CD4-positive, alpha-beta T cell treated with Interleukin-15 for 1 hour (primary cell): ENCODE data around the gene GLYATL3.

ENCODE experiments used
- DNase-seq: peaks from one replicate; pipeline ENCODE4 v3.0.0-alpha.2; 2020

GLYATL3 gene

GRCh38 chr6:49514571-49515484, 15.1 kb downstream of the GLYATL3 start:
- DNase-seq: no peak

DNA sequence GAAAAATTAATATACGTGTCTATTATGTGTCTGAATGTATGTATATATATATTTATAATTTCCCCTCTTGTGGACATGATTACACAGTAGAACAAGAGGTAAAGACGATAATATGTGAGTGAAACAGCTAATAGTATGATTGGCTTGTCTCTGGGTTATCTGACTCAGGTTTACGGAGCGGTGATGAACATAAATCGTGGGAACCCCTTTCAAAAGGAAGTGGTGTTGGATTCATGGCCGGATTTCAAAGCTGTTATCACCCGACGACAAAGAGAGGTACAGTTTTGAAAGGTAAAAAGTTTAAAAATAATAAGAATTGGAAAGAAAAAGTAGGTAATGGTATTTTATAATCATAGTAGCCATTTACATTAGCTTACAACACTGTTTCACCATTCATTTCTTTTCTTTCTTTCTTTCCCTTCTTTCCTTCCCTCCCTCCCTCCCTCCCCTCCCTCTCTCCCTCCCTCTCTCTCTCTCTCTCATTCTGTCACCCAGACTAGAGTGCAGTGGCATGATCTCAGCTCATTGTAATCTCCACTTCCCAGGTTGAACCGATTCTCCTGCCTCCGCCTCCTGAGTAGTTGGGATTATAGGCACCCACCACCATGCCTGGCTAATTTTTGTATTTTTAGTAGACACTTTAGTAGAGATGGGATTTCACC, 15.9 kb downstream of the GLYATL3 start:
- DNase-seq: no peak

DNA sequence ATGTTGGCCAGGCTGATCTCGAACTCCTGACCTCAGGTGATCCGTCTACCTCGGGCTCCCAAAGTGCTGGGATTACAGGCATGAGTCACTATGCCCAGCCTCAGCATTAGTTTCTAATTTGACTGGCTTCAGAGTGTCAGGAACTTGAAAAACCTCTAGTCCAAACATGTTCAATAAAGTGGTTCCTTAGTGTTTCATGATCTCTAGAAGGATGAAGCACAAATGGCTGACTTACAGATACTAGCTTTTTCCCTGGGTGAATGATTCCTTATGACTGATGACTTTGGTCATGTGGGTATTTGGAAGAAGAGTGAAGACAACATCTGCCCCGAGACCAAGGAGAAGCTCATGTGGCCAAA, 16.4 kb downstream of the GLYATL3 start:
- no peak for DNase-seq

DNA sequence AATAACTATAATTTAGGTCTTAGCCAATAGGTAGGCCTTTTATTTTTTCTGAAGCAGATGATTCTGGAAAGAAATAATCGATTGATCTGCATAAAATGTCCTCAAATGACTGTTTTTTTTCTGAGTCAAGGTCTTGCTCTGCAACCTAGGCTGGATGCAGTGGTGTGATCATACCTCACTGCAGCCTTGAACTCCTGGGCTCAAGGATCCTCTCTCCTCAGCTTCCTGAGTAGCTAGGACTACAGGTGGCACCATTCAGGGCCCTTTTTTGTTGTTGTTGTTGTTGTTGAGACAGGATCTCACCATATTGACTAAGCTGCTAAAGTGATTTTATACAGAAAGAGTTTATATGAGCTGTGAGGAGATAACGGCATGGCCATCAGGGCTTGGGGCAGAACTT, 18.2 kb downstream of the GLYATL3 start:
- DNase-seq: no peak

GRCh38 chr6:49519660-49520059, 19.9 kb downstream of the GLYATL3 start:
- no peak for DNase-seq

GRCh38 chr6:49522710-49523593, 23.2 kb downstream of the GLYATL3 start:
- DNase-seq: no peak

- DNase-seq: no peak
Measured at GRCh38 chr6:49523901-49524300, 24.2 kb downstream of the GLYATL3 start.

DNA sequence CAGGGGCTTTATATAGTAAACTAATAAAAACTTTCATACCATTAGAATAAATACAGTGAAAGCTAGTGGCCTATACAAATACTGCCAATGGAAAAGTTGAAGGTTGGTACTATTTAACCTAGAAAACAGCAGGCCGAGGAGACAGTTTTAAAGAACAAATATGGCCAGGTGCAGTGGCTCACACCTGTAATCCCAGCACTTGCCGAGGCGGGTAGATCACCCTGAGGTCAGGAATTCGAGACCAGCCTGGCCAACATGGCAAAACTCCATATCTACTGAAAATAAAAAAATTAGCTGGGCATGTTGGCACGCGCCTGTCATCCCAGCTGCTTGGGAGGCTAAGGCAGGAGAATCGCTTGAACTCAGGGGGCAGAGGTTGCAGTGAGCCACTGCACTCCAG, 24.8 kb downstream of the GLYATL3 start:
- DNase-seq: no peak

GRCh38 chr6:49526598-49526997, 26.9 kb downstream of the GLYATL3 start:
- no peak for DNase-seq

GRCh38 chr6:49527320-49527719, 27.6 kb downstream of the GLYATL3 start:
- no peak for DNase-seq

DNA sequence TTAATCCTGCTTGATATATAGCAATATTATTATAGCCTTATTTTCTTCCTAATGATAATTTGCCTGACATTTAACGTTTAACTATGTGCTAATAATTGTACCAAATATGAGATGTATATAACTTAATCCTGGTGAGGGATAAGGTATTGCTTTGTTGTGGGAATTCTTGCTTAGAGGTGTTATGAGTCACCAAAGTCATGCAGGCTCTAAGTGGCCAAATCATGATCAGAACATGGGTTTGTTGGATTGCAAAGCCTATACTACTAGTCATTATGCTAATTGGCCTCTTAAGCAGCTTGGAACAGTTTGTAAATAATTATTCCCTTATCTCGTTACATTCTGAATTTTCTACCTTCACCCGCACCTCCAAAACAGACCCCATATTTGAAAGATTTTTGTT, 28.8 kb downstream of the GLYATL3 start:
- DNase-seq: no peak

DNA sequence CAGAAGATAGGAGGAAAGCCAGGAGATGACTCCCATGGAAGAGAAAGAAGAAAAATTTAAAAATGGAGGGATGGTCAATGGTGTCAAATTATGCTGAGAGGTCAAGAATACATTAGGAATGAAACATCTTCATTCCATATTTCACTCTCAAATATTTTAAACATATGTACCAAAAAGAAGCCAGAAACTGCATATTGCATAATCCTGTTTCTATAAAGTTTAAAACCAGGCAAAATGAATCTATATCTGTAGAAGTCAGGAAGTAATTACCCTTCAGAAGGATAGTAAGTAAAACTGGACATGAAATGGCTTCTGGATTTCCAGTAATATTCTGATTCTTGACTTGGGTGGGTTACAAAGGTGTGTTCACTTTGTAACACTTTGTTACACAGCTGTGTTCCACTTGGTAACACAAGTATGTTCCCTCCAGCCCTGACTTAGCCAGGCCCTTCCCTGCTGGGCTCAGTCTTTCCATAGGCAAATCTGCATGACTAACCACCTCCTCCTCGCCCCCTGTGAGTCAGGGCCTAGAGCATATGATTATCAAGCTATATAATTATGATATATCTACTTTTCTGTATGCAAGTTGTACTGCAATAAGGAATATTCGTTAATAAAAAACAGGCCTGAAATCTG, 30.5 kb downstream of the GLYATL3 start:
- no peak for DNase-seq

DNA sequence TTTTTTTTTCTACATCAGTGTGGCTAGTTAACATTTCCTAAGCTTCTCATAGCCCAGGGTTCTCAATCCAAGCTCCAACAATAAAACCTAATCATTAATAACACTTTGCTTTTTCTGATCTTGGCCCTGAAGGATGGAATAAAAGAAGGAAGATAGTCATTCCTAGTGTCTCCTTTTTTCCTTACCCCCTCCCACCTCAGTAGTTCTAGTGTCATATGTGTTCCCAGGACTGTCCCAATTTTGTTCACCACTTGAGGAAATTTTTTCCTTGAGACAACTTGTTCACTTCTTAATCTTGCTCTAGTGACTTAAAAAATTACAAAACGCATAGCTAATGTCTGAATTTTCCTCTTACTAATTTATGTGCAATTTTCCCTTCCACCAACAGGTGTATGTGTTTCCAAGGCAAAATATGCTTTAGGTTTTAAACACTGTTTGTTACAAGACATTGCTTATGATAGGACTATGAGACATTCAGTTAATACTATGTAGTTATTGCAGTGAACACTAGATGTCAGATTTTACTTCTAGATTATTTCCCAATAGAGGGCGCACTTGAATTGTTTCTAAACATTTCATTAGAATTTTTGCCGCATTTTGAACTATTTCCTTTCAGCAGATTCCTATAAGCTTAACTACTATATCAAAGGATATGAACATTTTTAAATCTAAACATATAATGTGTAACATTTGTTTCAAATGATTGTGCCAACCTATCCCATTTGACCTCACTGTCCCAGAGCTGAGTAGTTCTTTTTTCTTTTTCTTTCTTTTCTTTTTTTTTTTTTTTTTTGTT, 32.2 kb downstream of the GLYATL3 start:
- no peak for DNase-seq

DNA sequence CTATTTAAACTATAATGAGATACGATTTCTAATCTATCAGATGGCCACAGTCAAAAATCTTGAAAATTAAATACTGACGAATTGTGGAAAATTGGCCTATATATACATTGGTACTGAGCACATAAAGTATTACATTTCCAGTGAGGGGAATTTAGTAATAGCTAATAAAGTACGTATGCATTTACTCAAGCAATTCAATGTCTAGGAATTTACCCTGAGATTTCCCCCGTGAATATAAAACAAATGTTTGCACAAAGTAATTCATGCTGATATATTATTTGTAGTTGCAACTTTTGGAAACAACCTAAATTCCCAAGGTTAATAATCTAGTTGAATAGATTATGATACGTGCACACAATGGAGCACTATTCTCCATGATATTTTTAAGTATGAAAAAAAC, 36.1 kb downstream of the GLYATL3 start:
- no peak for DNase-seq

DNA sequence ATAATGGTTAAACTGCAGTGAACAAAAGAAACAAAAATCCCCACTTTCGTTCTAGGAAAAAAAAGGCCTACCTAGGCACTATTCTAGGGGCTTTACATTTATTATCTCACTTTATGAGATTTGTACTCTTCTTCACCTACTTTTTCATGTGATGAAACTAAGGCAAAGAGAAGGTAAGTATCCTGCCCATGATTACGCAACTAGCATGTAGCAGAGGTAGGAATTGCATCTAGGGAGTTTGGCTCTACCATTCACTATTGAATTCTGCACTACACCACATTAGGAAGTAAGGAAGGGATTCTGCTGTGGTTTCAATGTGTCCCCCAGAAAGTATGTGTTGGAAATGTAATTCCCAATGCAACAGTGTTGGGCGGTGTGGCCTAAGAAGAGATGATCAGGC, 39.4 kb downstream of the GLYATL3 start:
- no peak for DNase-seq

DNA sequence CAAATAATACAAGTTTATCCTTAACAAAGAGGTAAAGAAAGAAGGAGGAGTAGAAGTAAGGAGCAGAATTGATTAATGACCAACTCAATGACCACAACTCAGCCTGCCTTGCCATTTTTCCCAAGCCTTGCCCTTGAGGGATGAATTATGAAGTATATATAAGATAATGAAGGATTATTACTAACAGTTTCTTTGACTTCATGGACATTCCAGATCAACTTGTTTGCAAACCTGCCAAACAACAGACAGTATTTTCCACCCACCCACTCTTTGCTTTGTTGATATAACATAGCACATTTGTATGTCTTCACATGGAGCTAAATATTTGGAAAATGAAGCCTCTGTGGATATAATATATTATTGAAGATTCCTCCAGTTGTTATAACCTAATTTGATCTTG, 40.9 kb downstream of the GLYATL3 start:
- DNase-seq: no peak

GRCh38 chr6:49541210-49541724, 41.5 kb downstream of the GLYATL3 start:
- no peak for DNase-seq

- DNase-seq: no peak
Measured at GRCh38 chr6:49541936-49542335, 42.2 kb downstream of the GLYATL3 start.

GRCh38 chr6:49543087-49543858, 43.5 kb downstream of the GLYATL3 start:
- DNase-seq: no peak

DNA sequence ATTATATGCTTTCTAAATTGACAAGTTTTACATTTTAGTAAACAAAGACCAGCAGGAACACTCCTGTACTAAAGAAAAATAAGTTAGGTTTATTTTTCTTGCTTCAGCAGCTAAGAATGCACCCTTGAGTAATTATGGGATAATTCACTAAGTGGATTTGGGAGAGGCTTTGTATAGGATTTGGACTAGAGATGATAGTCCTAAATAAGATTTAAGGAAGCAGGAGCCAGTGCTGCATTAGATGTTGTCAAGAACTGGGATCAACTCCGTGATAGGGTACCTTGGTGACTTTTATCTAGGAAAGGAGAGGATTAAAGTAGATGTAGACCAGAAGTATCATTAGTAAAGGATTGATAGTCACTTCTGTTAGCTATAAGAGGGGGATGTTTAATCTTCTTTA, 46.6 kb downstream of the GLYATL3 start:
- no peak for DNase-seq
